Fibroblast of lung (primary cell): ENCODE data around the gene CLNK. TPM values are rescaled to one million over a fixed set of nuclear protein-coding genes. Genes with fewer than 3 reads are reported as not detected.

ENCODE experiments used
- DNase-seq, 2 donors: peaks; one replicate each; pipeline versions ENCODE4 v3.0.0 to v3.0.0-alpha.2; 2010; ENCODE audit warnings: low read depth in 2 of 2
- H2AFZ ChIP-seq: 2 replicates; pipeline ENCODE4 v1.5.1; 2012; ENCODE audit warnings: low read length, control low read depth, inconsistent platforms
- H3K27ac ChIP-seq: 2 replicates; pipeline ENCODE4 v1.5.1; 2011; ENCODE audit warnings: low read length, control low read depth; ENCODE audit not compliant: insufficient read depth
- H3K27me3 ChIP-seq: 2 replicates; pipeline ENCODE4 v1.5.1; 2011; ENCODE audit warnings: mild to moderate bottlenecking, low read length; ENCODE audit not compliant: control insufficient read depth, insufficient read depth
- H3K36me3 ChIP-seq: 2 replicates; pipeline ENCODE4 v1.5.1; 2011; ENCODE audit warnings: low read length; ENCODE audit not compliant: control insufficient read depth, insufficient read depth
- H3K4me1 ChIP-seq: 2 replicates; pipeline ENCODE4 v1.5.1; 2011; ENCODE audit warnings: low read length; ENCODE audit not compliant: control insufficient read depth, insufficient read depth; ENCODE audit errors: extremely low read depth
- H3K4me2 ChIP-seq: 2 replicates; pipeline ENCODE4 v1.5.1; 2011; ENCODE audit warnings: low read length, control low read depth; ENCODE audit not compliant: insufficient read depth; ENCODE audit errors: extremely low read depth
- H3K4me3 ChIP-seq, 4 experiments: fragments of 200-600 bp in 1 of 4; sonication (generic) in 1 of 4; replicated peaks in 1 of 4; 2 replicates each; pipeline ENCODE4 v1.5.1; 2011 to 2016; ENCODE audit warnings: low read length in 4 of 4, low read depth in 3 of 4, mild to moderate bottlenecking in 3 of 4, control low read depth in 2 of 4, inconsistent platforms in 1 of 4, mixed read lengths in 1 of 4; ENCODE audit not compliant: insufficient read depth in 1 of 4; ENCODE audit errors: control extremely low read depth in 1 of 4
- H3K79me2 ChIP-seq: 2 replicates; pipeline ENCODE4 v1.5.1; 2012; ENCODE audit warnings: mild to moderate bottlenecking, low read length, inconsistent platforms; ENCODE audit not compliant: control insufficient read depth, insufficient read depth
- H3K9ac ChIP-seq: 2 replicates; pipeline ENCODE4 v1.5.1; 2011; ENCODE audit warnings: mild to moderate bottlenecking, low read length, control low read depth; ENCODE audit not compliant: insufficient read depth
- H3K9me3 ChIP-seq: 2 replicates; pipeline ENCODE4 v1.5.1; 2012; ENCODE audit warnings: low read depth, low read length; ENCODE audit not compliant: control insufficient read depth, insufficient read depth
- H4K20me1 ChIP-seq: 2 replicates; pipeline ENCODE4 v1.5.1; 2011; ENCODE audit warnings: low read length; ENCODE audit not compliant: control insufficient read depth, insufficient read depth; ENCODE audit errors: extremely low read depth
- EZH2 ChIP-seq: IDR thresholded peaks from 2 replicates; pipeline ENCODE4 v1.5.1; 2012; ENCODE audit warnings: low read length, control low read depth, mild to moderate bottlenecking; ENCODE audit errors: missing control alignments
- polyA plus RNA-seq, 2 donors: library from polyadenylated mRNA; depleted of rRNA in 1 of 2; stranded (reverse) in 1 of 2; unstranded in 1 of 2; fragments of >200 nt; gene quantifications; 2 replicates each; pipeline ENCODE4 v1.2.1, GENCODE V29; 2011 to 2012; ENCODE audit warnings: missing spikeins in 1 of 2
- total RNA-seq: library from RNA; depleted of rRNA; stranded (reverse); fragments of >200 nt; gene quantifications from 2 replicates; pipeline ENCODE4 v1.2.1, GENCODE V29; 2014
- TF ChIP-seq, protein P1 (sequence below), 2 donors: IDR thresholded peaks in 1 of 2; conservative IDR thresholded peaks in 1 of 2; 1 replicate in 1 of 2; 2 replicates in 1 of 2; pipeline ENCODE4 v1.5.1; 2011 to 2012; ENCODE audit warnings: low read length in 2 of 2, control low read depth in 1 of 2, inconsistent platforms in 1 of 2, low read depth in 1 of 2, mild to moderate bottlenecking in 1 of 2

The CLNK gene
- total and polyA plus RNA-seq, 2 donors (not counting 1 experiment from before 2014, with no cell fraction given), result not detected

DNA sequence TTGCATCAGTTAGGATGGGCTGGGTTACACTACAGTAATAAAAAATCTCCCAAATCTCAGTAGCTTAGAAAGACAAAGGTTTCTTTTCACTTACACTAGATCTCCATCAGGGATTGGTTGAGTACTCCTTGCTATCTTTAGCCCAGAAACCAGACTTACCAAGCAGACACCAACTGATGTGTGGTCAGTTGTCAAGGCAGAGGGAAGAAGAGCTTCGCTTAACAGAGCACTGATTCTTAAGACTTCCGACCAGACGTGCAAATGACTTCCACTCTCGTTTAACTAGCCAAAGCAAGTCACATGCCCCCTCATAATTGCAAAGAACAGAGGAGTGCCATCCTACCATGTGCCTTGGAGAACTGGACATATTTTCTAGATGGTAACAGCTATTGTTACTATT is 221.7 kb downstream of the CLNK start:
- H4K20me1 ChIP-seq, result no peaks in the 10 kb centered on the region
- TF ChIP-seq, protein P1, sequence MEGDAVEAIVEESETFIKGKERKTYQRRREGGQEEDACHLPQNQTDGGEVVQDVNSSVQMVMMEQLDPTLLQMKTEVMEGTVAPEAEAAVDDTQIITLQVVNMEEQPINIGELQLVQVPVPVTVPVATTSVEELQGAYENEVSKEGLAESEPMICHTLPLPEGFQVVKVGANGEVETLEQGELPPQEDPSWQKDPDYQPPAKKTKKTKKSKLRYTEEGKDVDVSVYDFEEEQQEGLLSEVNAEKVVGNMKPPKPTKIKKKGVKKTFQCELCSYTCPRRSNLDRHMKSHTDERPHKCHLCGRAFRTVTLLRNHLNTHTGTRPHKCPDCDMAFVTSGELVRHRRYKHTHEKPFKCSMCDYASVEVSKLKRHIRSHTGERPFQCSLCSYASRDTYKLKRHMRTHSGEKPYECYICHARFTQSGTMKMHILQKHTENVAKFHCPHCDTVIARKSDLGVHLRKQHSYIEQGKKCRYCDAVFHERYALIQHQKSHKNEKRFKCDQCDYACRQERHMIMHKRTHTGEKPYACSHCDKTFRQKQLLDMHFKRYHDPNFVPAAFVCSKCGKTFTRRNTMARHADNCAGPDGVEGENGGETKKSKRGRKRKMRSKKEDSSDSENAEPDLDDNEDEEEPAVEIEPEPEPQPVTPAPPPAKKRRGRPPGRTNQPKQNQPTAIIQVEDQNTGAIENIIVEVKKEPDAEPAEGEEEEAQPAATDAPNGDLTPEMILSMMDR (conservative IDR thresholded peaks at IDR 0.05 in 1 of 2, IDR thresholded peaks at IDR 0.05 in 1 of 2; ENCODE audit: low read depth in 1 of 2, low read length in 2 of 2), result no peak
- no peak for TF ChIP-seq EZH2
- no peak overlapping the region for H3K4me2 ChIP-seq

DNA sequence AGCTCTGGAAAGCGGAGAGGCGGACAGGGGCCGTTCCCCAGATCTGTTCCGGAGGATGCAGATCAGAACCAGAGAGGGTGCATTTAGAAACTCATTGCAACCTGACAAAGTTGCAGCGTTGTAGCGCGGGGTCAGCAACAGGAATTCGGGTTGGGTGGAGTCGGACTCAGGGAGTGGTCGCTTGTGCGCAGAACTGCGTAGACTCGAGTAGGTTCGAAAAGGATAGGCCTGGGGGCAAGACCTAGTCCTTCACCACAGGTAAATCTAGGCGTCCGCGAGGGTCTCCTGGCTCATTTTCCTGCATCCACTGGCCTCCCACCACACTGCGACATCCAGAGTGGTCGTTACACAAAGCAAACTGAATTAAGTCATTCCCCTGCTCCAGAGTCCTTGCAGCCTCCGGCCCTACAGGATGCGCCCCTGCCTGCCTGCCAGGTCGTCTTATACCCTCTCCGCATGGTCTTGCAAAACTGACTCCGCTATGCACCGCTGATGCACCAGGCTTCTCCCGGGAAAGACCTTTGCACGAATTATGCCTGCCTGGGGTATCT is 222.6 kb downstream of the CLNK start:
- Histone ChIP-seq H3K4me2 (peak overlapping the region; percentile 86), H3K27ac (no peak overlapping the region), H3K9me3 (no peaks in the 10 kb centered on the region), H3K4me1 (no peaks in the 10 kb centered on the region), H3K4me3 (peak overlapping the region in 2 of 4 experiments; percentile 36 to 41), H2AFZ (no peak overlapping the region), H3K79me2 (no peaks in the 10 kb centered on the region), H3K27me3 (peaks cover 10% of the 10 kb centered on the region), H3K9ac (no peak overlapping the region), H4K20me1 (no peaks in the 10 kb centered on the region), H3K36me3 (no peaks in the 10 kb centered on the region)
- DNase-seq, result no peak
- TF ChIP-seq EZH2, result no peak
- TF ChIP-seq, protein P1 (conservative IDR thresholded peaks at IDR 0.05 in 1 of 2, IDR thresholded peaks at IDR 0.05 in 1 of 2; ENCODE audit: low read depth in 1 of 2, low read length in 2 of 2), result no peak

More for the DNA sequence above, 221.7 kb downstream of the CLNK start:
- Histone ChIP-seq H3K27me3 (peaks cover 10% of the 10 kb centered on the region), H3K4me1 (no peaks in the 10 kb centered on the region), H2AFZ (no peak overlapping the region), H3K27ac (no peak overlapping the region), H3K9me3 (no peaks in the 10 kb centered on the region), H3K79me2 (no peaks in the 10 kb centered on the region), H3K9ac (no peak overlapping the region), H3K4me3 (no peak overlapping the region), H3K36me3 (no peaks in the 10 kb centered on the region)
- no peak for DNase-seq

DNA sequence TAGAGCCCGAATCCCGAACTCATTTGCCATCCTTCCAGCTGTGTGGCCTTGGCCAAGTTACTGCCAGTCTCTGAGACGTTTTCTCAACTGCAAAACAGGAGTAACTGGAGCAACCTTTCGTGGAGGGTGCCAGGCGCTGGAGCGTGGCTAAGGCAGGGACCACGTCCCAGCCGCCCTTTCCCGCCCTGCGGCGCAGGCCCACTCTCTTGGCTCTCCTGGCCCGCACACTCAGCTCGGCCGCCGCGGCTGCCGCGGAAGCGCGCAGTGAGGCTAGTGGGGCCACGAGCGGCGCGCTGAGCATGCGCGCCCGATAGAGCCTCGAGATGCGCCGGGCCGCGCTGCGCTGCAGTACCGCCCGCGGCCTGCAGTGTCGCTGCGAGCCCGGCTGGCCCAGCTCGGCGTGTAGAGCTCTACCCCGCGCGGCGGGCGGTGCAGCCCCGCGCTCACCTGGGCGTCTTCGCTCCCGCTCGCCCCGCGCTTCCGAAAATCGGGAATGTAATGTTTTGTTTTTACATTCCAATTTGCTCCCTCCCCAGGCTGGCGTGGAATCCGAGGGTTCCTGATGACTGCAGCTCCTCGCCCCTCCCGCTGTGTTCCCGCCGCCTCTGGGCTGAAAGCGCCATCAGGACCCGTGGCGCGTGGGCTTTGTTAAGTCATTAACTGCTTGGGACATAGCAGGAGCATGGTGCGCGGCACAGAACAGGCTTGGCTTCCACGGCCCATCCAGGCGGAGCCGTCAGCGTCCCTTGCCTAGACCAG is 223.3 kb downstream of the CLNK start:
- peak overlapping the region; percentile 63 for H2AFZ ChIP-seq
- TF ChIP-seq, protein P1 (conservative IDR thresholded peaks at IDR 0.05 in 1 of 2, IDR thresholded peaks at IDR 0.05 in 1 of 2; ENCODE audit: low read depth in 1 of 2, low read length in 2 of 2), result peak; percentile 47 to 57
- TF ChIP-seq EZH2, result no peak
- H3K4me3 ChIP-seq, result peak overlapping the region in 2 of 4 experiments; percentile 36 to 41
- H3K4me1 ChIP-seq, result no peaks in the 10 kb centered on the region
- no peaks in the 10 kb centered on the region for H3K9me3 ChIP-seq
- peak; percentile 53 to 55 for DNase-seq
- H3K36me3 ChIP-seq, result no peaks in the 10 kb centered on the region
- no peak overlapping the region for H3K27ac ChIP-seq
- H3K4me2 ChIP-seq, result peak overlapping the region; percentile 86
- peaks cover 2% of the 10 kb centered on the region for H3K79me2 ChIP-seq
- H3K9ac ChIP-seq, result no peak overlapping the region
- H4K20me1 ChIP-seq, result no peaks in the 10 kb centered on the region
- H3K27me3 ChIP-seq, result peaks cover 10% of the 10 kb centered on the region
